ENCODE measurements around the gene SKA1.

The SKA1 gene

GRCh38 chr18:50374753-50375391 is at the start of gene SKA1:
Gene SKA1, plus strand, starts transcription at chr18:50375046. Its CDS starts 785 bp downstream, at chr18:50375831.
- DNase-seq, result peak; percentile 59 to 96 (median 89)

DNA sequence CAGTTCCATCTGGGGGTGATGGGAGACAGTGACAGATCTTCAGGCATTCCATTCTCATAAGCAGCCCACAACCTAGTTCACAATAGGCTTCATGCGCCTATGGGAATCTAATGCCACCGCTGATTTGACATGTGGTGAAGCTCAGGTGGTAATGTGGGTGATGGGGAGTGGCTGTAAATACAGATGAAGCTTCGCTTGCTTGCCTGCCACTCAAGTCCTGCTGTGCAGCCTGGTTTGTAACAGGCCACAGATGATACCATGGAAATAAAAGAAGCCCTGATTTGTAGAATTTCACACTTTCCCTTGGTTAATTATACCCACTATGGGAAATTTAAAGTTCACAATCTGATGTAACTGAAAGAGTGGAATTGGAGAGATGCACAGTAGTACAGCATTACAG is 46.9 kb upstream of the SKA1 start:
- no peak for DNase-seq

GRCh38 chr18:50330176-50330575 is 44.7 kb upstream of the SKA1 start:
- no peak for DNase-seq

- no peak for DNase-seq
Measured at GRCh38 chr18:50331691-50332090, 43.2 kb upstream of the SKA1 start.

DNA sequence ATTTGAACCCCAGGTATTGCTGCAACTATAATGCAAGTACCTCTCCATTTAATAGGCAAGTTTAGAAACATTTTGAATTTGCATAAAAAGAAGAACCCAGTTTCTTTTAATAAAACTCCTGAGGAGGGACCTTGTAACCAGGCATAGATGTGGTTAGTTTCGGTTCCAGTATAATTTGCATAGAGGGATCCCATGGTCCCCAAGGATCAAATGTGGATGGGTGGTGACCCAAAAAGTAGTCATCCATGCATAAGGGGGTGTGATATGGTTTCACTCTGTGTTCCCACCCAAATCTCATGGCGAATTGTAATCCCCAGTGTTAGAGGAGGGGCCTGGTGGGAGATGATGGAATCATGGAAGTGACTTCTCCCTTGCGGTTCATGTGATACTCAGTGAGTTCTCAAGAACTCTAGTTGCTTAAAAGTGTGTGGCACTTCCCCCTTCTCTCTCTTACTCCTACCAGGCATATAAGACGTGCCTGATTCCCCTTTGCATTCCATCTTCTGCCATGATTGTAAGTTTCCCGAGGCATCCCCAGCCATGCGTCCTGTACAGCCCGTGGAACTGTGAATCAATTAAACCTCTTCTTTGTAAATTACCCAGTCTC is 40.2 kb upstream of the SKA1 start:
- no peak for DNase-seq

DNA sequence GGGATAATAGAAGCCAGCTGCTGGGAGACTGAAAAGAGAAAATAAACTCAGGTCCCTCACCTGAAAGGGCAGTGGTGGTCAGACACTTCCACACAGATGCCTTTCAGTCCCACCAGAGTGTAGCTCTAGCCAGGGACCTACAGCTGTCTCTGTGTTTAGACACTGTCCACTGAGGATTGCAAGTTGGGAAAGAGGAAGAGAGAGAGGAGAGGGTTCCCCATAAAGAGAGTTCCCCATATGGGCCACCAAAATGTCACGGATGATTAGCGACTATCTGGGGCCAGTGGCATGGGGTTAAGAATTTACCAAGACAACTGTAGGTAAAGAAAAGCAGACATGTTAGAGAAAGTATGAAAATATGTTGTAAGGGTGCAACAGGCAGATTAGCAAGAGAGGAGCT is 36.7 kb upstream of the SKA1 start:
- no peak for DNase-seq

- DNase-seq, result no peak
Measured at GRCh38 chr18:50338715-50339114, 36.1 kb upstream of the SKA1 start.

DNA sequence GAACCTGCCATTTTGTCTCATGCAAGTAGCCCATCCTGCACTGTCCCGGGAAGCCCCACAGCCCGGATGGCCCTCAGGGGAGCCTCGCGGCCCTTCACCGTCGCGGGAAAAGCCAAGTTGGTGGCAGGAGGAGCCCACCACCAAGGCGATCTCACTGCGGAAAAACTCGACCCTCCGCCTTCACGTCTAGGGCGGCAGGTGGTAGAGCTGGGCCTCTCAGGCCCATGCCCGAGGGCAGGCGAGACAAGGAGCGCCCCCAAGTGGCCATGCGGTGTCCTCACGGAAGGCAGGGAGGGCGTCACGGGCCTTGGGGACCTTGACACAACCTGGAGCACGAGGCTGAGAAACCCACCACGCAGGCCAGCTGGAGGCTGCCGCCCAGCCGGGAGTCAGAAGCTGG is 34.8 kb upstream of the SKA1 start:
- no peak for DNase-seq

GRCh38 chr18:50341443-50341842 is 33.4 kb upstream of the SKA1 start:
- DNase-seq, result no peak

DNA sequence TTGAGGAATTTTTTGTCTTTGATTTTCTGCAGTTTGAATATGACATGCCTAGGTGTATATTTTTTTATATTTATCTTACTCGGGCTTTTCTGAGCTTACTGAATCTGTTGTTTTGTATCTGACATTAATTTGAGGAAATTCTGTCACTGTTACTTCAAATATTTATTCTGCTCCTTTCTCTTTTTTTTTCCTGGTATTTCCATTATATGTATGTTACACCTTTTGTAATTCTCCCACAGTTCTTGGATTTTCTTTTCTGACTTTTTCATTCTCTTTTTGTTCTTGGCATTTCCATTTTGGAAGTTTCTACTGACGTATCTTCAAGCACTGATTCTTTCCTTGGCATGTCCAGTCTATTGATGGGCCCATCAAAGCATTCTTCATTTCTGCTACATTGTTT is 24.1 kb upstream of the SKA1 start:
- no peak for DNase-seq

- DNase-seq, result no peak
Measured at GRCh38 chr18:50356036-50356945, 18.6 kb upstream of the SKA1 start.

DNA sequence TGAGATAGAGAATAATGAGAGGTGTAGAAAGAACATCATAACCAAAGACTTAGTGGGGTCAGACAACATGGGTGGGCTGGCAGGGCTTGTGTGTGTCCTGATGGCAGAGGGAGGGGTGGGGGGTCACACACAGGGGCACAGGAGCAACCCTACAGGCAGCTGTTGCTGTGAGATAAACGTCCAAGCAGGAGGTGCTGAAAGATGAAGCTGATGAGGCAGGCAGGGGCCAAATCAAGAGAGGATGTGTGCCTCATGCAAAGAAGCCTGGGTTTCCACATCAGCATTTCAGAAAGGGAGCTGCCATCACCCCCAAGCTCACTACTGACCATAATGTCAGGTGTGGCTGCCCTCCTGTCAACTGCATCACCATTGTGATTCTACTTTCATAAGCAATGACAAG is 16.0 kb upstream of the SKA1 start:
- no peak for DNase-seq

DNA sequence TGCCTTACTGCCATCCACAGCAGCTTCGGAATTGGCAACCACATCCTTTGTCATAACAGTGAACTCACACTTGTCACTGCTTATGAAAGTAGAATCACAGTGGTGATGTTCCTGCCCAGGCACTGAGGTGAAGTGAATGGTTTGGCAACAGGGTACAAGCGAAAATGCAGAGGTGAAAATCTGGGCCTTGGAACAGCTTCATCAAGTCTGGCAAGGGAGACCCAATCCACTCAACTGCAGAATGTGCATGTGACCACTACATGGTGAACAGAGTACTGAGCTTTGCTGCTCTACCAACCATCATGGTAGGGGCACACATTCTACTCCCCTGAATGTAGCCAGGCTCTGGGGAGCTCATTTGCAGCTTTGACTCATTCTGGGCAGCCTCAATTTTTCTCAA is 15.0 kb upstream of the SKA1 start:
- no peak for DNase-seq

DNA sequence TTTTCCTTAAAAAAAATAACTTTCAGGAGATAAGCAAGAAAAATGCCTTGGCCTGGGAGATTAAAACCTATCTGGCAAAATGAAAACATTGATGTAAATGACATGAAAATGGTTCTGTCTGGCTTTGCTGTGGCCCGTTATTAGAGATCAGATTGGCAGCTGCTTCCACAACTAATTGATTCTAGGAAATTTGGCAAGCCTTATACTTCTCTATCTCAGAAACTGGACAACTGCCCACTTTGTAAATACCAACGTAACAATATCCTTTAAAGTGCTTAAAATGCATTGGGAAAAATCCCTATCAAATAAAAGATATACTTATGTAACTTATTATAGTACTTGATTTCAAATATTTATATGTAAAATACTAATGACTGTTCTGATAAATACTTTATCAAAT is 14.2 kb upstream of the SKA1 start:
- DNase-seq, result no peak

- no peak for DNase-seq
Measured at GRCh38 chr18:50369672-50370071, 5.2 kb upstream of the SKA1 start.

GRCh38 chr18:50372743-50373142 is 2.1 kb upstream of the SKA1 start:
- DNase-seq, result no peak

DNA sequence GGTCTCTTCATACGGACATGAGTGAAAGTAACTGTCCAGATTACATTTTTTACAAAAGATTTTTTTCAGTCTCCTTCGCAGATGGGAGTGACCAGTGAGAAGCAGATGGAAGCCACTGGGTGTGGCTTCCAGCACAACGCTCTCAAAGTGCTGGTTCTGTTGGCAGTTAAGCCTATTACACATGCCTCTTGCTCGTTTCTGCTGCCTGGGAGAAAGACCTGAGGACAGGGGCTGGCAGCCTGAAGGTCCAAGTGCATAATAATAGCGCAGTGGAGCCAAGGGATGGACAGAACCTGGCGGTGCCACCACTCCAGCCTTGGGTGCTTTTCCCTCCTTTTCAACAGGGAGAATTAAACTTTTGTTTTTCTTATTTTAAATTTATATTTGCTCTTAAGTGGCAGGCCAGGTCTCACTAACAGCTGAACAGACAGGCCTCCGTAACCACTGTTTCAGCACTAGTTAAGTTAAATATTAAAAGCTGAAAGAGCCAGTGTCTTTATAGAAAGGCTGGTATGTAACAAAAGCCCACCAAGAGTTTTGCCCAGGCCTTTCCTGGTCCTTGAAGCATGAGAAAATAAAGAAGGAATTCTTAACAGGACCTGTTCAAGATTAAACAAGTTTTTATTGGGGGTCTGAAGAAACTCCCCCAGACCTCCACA is 1.2 kb upstream of the SKA1 start:
- no peak for DNase-seq

DNA sequence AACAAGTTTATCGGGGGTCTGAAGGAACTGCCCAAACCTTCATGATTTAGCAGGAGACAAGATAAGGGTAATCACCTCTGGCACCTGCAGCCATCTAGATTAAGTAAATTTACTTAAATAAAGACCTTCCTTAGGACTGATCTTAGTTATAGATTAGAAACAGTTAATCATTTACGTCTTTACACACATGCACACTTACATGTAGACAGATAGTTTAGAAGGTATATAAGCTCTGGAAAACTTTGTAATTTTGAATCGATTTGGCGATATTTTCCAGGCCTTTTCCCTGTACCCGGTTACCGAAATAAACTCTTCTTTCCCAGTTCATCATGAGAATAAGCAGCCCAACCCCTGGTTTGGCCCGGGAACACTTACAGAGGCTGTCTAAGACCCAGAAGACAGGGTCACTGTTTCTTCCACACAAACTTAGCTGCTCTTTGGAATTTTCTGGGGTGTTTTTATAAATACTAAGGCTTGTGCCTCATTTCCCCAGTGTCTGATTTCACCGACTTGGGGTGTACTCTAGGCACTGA is 560 bp upstream of the SKA1 start:
- no peak for DNase-seq

DNA sequence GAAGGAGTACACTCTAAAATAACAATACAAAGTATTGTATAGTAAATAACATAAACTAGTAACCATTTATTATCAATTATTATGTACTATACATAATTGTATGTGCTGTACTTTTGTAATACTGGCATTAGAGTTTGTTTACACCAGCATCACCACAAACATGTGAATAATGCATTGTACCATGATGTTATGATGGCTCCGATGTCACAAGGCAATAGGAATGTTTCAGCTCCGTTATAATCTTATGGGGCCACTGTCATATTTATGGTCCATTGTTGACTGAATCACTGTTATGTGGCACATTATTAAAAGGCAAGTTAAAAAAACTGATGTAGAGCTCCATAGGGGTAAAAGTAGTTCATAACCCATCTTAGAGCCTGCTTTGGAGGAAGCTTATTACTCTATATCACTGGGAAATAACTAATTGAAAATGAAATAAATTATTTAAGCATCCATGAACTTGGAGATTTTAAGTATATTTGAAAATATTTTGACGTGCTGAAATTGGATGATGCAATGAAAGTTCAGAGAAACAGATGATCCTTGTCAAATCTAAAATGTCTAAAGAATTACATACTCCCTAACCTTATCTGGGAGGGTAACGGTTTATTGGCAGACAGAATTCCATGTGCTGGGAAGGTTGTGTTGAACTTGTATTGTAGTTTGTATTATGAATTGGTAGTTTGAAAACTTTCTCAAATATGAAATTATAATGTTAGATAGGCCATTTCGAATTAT is 2.4 kb downstream of the SKA1 start:
- DNase-seq, result no peak

DNA sequence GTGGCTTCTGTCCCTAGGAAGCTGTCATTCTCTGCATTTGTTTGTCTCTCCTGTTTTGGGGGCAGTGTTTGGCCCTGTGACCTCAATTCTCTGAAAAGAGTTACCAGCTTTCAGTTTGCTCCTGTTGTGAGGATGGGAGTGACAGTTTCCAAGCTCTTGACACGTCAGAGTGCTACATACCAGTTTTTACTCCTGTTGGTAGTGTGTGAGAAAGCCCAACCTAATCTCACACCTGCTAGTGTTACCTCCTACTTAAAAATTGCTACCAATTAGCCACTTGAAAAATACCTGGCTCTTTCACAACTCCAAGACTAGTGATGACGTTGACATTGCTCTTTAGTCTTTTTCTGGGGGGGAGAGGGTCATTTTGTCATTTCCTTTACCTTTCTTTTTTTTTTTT is 14.1 kb downstream of the SKA1 start:
- no peak for DNase-seq

- DNase-seq, result no peak
Measured at GRCh38 chr18:50393802-50394201, 19.0 kb downstream of the SKA1 start.
